GM12878 (cell line): ENCODE results near the gene NEU3.

Source experiments
- ESRRA ChIP-seq: IDR thresholded peaks from 2 replicates; pipeline ENCODE4 v1.6.1; 2012; ENCODE audit warnings: mild to moderate bottlenecking, low read length, improper control_type of control experiment
- ETV6 ChIP-seq, 2 experiments: fragments of 450-650 bp in 1 of 2; IDR thresholded peaks in 1 of 2; conservative IDR thresholded peaks in 1 of 2; 2 replicates each; pipeline ENCODE4 v1.6.1; 2014; ENCODE audit warnings: antibody characterized with exemption in 1 of 2, borderline replicate concordance in 1 of 2, low read depth in 1 of 2, mild to moderate bottlenecking in 1 of 2, moderate library complexity in 1 of 2
- EZH2 ChIP-seq: IDR thresholded peaks from 2 replicates; pipeline ENCODE4 v1.6.1; 2012; ENCODE audit warnings: low read depth, mild to moderate bottlenecking, control low read depth, inconsistent platforms, low read length, borderline replicate concordance; ENCODE audit not compliant: control insufficient read depth
- IKZF1 ChIP-seq: fragments of 450-650 bp; conservative IDR thresholded peaks from 2 replicates; pipeline ENCODE4 v1.6.1; 2017; ENCODE audit warnings: antibody characterized with exemption, mild to moderate bottlenecking
- POLR2A ChIP-seq: IDR thresholded peaks from 2 replicates; pipeline ENCODE4 v1.6.1; 2011; ENCODE audit warnings: low read depth, mild to moderate bottlenecking, low read length
- SMAD5 ChIP-seq: IDR thresholded peaks from 2 replicates; pipeline ENCODE4 v1.6.1; 2016; ENCODE audit warnings: antibody characterized with exemption, low read depth
- SMC3 ChIP-seq: IDR thresholded peaks from 2 replicates; pipeline ENCODE4 v1.6.1; 2011; ENCODE audit warnings: low read length, improper control_type of control experiment, borderline replicate concordance
- SP1 ChIP-seq: IDR thresholded peaks from one replicate; pipeline ENCODE4 v1.6.1; 2011; ENCODE audit warnings: low read depth, low read length
- ZNF274 ChIP-seq: IDR thresholded peaks from one replicate; pipeline ENCODE4 v1.8.0; 2011; ENCODE audit not compliant: insufficient read length, insufficient read depth
- TF ChIP-seq, protein P1 (sequence below), 3 experiments: IDR thresholded peaks in 2 of 3; conservative IDR thresholded peaks in 1 of 3; 2 replicates each; pipeline ENCODE4 v1.5.1; 2011; ENCODE audit warnings: low read depth in 3 of 3, low read length in 3 of 3, mild to moderate bottlenecking in 3 of 3, control low read depth in 2 of 3, moderate library complexity in 2 of 3, inconsistent platforms in 1 of 3, mixed read lengths in 1 of 3; ENCODE audit not compliant: control insufficient read depth in 2 of 3, insufficient read depth in 1 of 3; ENCODE audit errors: extremely low read depth in 1 of 3

DNA sequence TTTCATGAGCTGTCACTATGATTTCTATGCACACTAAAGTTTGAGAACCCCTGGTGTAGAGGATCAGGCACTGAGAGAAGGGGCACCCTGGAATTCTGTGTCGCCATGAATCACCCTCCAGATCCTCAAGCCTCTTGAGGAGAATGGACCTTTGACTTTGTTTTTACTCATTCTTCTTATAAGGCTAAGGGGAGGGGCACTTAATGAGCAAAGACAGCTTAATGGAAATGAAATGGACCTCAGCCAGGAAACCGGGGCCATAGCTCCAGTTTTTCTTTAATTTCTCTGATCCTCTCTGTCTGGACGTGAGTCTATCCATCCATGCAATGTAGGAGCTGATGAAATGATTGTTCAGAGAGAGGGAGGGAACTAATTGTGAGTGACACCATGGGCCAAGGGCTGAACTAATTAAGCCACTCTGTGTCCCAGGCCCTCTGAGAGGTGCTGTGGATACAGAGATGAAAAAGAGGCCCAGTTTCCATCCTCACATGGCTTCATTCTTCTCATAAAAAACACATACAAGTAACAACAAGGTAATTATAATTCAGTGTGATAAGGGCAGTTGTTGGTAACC is 75.1 kb downstream of the NEU3 start:
- TF ChIP-seq ZNF274 (no peak), ETV6 (conservative IDR thresholded peaks at IDR 0.05 in 1 of 2, IDR thresholded peaks at IDR 0.05 in 1 of 2; ENCODE audit: borderline replicate concordance in 1 of 2, low read depth in 1 of 2) (no peak), SMC3 (no peak), EZH2 (no peak), POLR2A (no peak), ESRRA (no peak), IKZF1 (no peak), SMAD5 (no peak), SP1 (no peak)
- TF ChIP-seq, protein P1, sequence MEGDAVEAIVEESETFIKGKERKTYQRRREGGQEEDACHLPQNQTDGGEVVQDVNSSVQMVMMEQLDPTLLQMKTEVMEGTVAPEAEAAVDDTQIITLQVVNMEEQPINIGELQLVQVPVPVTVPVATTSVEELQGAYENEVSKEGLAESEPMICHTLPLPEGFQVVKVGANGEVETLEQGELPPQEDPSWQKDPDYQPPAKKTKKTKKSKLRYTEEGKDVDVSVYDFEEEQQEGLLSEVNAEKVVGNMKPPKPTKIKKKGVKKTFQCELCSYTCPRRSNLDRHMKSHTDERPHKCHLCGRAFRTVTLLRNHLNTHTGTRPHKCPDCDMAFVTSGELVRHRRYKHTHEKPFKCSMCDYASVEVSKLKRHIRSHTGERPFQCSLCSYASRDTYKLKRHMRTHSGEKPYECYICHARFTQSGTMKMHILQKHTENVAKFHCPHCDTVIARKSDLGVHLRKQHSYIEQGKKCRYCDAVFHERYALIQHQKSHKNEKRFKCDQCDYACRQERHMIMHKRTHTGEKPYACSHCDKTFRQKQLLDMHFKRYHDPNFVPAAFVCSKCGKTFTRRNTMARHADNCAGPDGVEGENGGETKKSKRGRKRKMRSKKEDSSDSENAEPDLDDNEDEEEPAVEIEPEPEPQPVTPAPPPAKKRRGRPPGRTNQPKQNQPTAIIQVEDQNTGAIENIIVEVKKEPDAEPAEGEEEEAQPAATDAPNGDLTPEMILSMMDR (IDR thresholded peaks at IDR 0.05 in 2 of 3, conservative IDR thresholded peaks at IDR 0.05 in 1 of 3; ENCODE audit: control insufficient read depth in 2 of 3, extremely low read depth in 1 of 3, insufficient read depth in 1 of 3, low read depth in 3 of 3, low read length in 3 of 3) = no peak
